ENCODE data around the gene MTMR2. TPM values are rescaled to one million over a fixed set of nuclear protein-coding genes. Genes with fewer than 3 reads are reported as not detected.
A peak's percentile ranks its signal among the peaks of the same experiment; 100 is the strongest.

MTMR2 gene
- total and polyA plus RNA-seq, 9 of the 15 experiments (the other 6 are each of a cell fraction or from before 2014, with no cell fraction given): 12.6 to 35.8 (median 25.2) TPM

DNA sequence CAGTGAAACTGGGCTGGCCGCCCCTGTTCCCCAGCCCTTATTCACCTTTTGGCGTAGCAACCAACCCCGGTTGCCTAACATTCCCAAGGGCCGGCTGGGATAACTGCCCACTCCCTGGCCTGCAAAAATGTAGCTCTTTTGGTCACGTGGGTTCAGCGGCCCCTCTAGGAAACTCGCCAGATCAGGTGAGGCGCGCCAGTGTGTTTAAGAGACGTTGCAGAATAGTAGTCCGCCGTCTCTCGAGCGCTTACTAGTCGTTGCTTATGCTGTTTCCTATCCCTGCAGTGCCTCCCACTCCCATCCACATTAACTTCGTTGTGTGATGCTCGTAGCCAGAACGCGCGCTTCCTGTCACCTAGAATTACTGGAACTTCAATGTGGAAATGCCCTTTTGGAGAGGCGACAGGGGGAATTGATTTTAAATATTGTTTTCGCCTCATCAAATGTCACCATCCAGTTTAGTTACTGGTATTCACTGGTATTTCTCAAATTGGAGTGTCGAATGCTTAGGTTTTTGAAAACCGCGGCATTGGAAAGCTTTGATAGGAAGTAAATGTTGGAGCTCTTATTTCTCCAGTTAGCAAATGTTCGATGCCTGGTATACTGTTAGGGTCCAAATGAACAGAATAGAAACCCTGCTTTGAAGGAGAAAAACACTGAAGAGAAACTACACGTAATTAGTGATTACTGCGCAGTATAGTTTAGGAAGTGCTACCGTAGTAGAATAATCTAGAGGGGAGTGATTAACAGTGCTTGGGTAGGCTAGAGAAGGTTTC, 132.8 kb downstream of the MTMR2 start (continued):
- TF ChIP-seq, protein P1, sequence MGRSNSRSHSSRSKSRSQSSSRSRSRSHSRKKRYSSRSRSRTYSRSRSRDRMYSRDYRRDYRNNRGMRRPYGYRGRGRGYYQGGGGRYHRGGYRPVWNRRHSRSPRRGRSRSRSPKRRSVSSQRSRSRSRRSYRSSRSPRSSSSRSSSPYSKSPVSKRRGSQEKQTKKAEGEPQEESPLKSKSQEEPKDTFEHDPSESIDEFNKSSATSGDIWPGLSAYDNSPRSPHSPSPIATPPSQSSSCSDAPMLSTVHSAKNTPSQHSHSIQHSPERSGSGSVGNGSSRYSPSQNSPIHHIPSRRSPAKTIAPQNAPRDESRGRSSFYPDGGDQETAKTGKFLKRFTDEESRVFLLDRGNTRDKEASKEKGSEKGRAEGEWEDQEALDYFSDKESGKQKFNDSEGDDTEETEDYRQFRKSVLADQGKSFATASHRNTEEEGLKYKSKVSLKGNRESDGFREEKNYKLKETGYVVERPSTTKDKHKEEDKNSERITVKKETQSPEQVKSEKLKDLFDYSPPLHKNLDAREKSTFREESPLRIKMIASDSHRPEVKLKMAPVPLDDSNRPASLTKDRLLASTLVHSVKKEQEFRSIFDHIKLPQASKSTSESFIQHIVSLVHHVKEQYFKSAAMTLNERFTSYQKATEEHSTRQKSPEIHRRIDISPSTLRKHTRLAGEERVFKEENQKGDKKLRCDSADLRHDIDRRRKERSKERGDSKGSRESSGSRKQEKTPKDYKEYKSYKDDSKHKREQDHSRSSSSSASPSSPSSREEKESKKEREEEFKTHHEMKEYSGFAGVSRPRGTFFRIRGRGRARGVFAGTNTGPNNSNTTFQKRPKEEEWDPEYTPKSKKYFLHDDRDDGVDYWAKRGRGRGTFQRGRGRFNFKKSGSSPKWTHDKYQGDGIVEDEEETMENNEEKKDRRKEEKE (IDR thresholded peaks at IDR 0.05; ENCODE audit: borderline replicate concordance in 1 of 2, control insufficient read depth in 1 of 2, low read depth in 2 of 2, low read length in 1 of 2): no peak
- TF ChIP-seq REST (IDR thresholded peaks at IDR 0.05; ENCODE audit: borderline replicate concordance) (peak; percentile 48), REST (CRISPR knock-in tag; IDR thresholded peaks at IDR 0.05; ENCODE audit: low read depth) (no peak), SAP30 (IDR thresholded peaks at IDR 0.05; ENCODE audit: borderline replicate concordance, insufficient read depth, low read depth, low read length, poor library complexity, severe bottlenecking) (peak; percentile 53), RBBP5 (IDR thresholded peaks at IDR 0.05; ENCODE audit: borderline replicate concordance, insufficient read depth, low read length, poor library complexity, severe bottlenecking) (peak; percentile 61), USF2 (CRISPR knock-in tag; IDR thresholded peaks at IDR 0.05) (peak; percentile 86), HDAC2 (IDR thresholded peaks at IDR 0.05) (0 out of 2 replicates have a peak, but pooled peaks have one; percentile 18), TEAD1 (CRISPR knock-in tag; IDR thresholded peaks at IDR 0.05) (0 out of 4 replicates have a peak, but pooled peaks of 1 of the 2 experiments have one; percentile 42), ELF1 (tag; IDR thresholded peaks at IDR 0.05) (no peak)
- TF ChIP-seq, protein P2, sequence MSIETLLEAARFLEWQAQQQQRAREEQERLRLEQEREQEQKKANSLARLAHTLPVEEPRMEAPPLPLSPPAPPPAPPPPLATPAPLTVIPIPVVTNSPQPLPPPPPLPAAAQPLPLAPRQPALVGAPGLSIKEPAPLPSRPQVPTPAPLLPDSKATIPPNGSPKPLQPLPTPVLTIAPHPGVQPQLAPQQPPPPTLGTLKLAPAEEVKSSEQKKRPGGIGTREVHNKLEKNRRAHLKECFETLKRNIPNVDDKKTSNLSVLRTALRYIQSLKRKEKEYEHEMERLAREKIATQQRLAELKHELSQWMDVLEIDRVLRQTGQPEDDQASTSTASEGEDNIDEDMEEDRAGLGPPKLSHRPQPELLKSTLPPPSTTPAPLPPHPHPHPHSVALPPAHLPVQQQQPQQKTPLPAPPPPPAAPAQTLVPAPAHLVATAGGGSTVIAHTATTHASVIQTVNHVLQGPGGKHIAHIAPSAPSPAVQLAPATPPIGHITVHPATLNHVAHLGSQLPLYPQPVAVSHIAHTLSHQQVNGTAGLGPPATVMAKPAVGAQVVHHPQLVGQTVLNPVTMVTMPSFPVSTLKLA (conservative IDR thresholded peaks at IDR 0.05): peak; percentile 16 to 53; a peak in 3 of 4 replicates
